ENCODE measurements around the gene UNC93B1.

Gene UNC93B1

GRCh38 chr11:68042219-68043028 is 38.5 kb upstream of the UNC93B1 start:
- no peak overlapping the region for H3K4me3 ChIP-seq (ENCODE audit: low read length)
- DNase-seq (ENCODE audit: low read depth), result no peak
- TF ChIP-seq, protein P1, sequence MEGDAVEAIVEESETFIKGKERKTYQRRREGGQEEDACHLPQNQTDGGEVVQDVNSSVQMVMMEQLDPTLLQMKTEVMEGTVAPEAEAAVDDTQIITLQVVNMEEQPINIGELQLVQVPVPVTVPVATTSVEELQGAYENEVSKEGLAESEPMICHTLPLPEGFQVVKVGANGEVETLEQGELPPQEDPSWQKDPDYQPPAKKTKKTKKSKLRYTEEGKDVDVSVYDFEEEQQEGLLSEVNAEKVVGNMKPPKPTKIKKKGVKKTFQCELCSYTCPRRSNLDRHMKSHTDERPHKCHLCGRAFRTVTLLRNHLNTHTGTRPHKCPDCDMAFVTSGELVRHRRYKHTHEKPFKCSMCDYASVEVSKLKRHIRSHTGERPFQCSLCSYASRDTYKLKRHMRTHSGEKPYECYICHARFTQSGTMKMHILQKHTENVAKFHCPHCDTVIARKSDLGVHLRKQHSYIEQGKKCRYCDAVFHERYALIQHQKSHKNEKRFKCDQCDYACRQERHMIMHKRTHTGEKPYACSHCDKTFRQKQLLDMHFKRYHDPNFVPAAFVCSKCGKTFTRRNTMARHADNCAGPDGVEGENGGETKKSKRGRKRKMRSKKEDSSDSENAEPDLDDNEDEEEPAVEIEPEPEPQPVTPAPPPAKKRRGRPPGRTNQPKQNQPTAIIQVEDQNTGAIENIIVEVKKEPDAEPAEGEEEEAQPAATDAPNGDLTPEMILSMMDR (IDR thresholded peaks at IDR 0.05; ENCODE audit: insufficient read depth, low read depth, low read length, missing control alignments), result no peak

- TF ChIP-seq, protein P1 (IDR thresholded peaks at IDR 0.05; ENCODE audit: insufficient read depth, low read depth, low read length, missing control alignments), result no peak
- H3K4me3 ChIP-seq (ENCODE audit: low read length), result no peak overlapping the region
- DNase-seq (ENCODE audit: low read depth), result no peak
These were observed 37.8 kb upstream of the UNC93B1 start for GRCh38 chr11:68041617-68042218.

DNA sequence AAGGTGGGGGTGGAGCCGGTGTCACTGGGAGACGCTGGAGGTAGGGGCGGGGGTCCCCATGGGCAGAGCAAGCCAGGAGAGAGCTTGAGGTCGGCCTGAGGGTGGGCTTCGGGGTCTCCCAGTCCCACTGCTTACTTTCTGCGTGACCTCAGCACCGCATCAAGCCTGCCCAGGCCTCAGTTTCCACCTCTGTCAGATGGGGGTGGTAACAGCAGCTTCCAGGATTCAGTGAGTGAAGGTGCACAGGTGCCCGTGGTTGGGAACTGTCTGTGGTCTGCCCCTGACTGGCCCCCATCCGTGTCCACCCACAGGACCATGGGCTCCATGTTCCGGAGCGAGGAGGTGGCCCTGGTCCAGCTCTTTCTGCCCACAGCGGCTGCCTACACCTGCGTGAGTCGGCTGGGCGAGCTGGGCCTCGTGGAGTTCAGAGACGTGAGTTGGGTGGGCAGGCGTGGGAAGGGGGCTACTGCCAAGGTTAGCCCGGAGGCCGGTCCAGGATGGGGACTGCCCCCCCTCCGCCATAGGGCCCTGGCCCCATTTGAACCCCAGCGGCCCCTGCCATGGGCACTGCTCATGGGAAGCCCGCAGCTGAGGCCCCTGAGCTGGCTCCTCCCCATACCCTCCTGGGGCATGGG is 37.2 kb upstream of the UNC93B1 start:
- DNase-seq (ENCODE audit: low read depth), result no peak
- TF ChIP-seq, protein P1 (IDR thresholded peaks at IDR 0.05; ENCODE audit: insufficient read depth, low read depth, low read length, missing control alignments), result no peak
- peak overlapping the region; percentile 71 for H3K4me3 ChIP-seq (ENCODE audit: low read length)

DNA sequence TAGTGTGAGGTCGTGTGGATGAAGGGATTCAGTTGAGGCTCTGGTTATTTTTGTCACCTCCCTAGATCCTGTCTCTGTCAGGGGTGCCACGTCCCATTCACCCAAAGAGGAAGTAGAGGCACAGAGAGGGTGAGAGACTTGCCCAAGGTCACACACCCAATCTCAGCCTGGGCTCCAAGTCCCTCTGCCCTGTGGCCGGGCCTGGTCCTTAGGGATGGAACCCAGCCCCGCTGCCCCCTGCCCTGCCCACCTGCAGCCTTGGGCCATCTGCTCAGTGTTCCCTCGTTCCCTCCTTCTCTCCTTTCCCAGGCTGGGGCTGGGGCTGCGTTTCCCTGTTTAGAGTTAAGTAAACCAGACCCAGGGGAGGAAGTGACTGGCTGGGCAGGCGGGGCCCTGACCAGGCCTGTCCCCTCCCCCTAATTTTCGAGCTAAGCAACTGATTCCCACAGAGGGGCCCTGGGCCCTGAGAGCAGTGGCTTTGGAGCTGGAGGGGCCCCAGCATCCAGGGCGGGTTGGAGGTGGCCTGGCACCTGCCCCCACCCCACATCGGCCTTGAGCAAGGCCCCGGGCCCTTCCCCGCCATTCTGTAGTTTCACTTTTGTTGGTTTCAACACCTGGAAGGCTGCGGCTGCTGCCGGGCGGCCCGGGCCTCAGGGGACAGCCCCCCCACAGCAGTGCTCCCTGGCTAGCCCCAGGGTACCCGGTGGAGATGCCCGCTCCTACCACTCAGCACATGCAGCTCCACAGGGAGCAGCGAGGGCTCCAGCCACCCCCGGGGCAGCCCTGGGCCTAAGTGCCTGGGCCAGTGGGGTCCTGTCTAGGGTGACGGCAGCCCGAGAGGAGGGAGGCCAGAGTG is 36.4 kb upstream of the UNC93B1 start:
- H3K4me3 ChIP-seq (ENCODE audit: low read length), result peak overlapping the region; percentile 71
- DNase-seq (ENCODE audit: low read depth), result peak; percentile 53
- TF ChIP-seq, protein P1 (IDR thresholded peaks at IDR 0.05; ENCODE audit: insufficient read depth, low read depth, low read length, missing control alignments), result no peak

DNA sequence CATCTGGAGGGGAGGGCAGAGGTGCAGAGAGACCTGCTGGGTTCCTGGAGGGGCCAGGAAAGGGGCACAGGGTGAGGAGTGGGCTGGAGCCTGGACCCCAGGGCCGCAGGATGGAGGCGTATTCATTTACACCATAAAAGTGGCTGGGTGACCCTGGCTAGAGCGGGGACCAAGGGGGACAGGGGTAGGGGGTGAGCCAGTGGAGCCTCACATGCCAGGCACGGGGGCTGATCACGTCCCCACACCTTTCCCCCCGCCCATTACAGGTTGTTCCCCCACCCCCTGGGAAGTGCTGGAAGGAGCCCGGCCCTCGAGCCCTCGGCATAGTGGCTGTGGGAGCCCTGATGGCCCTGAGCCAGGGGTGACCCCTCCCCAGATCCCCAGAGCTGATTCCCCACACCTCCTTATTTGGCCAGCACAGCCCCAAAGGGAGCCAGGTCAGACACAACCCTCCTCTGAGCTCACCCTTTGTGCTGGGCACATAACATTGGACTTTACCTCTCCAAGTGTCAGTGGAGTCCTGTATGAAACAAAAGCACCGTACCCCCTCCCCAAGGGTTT is 35.7 kb upstream of the UNC93B1 start:
- no peak for DNase-seq (ENCODE audit: low read depth)
- TF ChIP-seq, protein P1 (IDR thresholded peaks at IDR 0.05; ENCODE audit: insufficient read depth, low read depth, low read length, missing control alignments), result no peak
- H3K4me3 ChIP-seq (ENCODE audit: low read length), result peak overlapping the region; percentile 71

All from epithelial cell of esophagus (primary cell).